K562 (cell line): ENCODE data around the gene ZC3H18. TPM values are rescaled to one million over a fixed set of nuclear protein-coding genes. Genes with fewer than 3 reads are reported as not detected.

Experiments used
- ATAC-seq: fragments of 200-7000 bp; cut with Tn5 transposase; 3 replicates; pipeline ENCODE4 v1.9.1; 2020; ENCODE audit warnings: moderate library complexity
- BruUV-seq: library from RNA; stranded (reverse); fragments of 400-500 nt; replicated peaks from 2 replicates; lab custom pipeline; 2021; lab: Mats Ljungman, UMichigan
- CTCF ChIA-PET: fragments of 300-600 bp; formaldehyde crosslinking; extraction: SDS; loops from one replicate; lab custom pipeline; 2021; ENCODE audit warnings: low intra/inter-chr PET ratio; lab: Yijun Ruan, JAX
- POLR2A ChIA-PET: fragments of 300-600, 350-650 bp; sonication (Branson Sonifier 250); formaldehyde crosslinking; extraction: SDS; loops from one replicate; lab custom pipeline; 2021; ENCODE audit warnings: antibody characterized with exemption, inconsistent platforms; lab: Yijun Ruan, JAX
- DNase-seq, 4 experiments: peaks; one replicate each; pipeline versions ENCODE4 v3.0.0 to v3.0.0-alpha.2; 2011 to 2018; ENCODE audit warnings: low spot score in 3 of 4, mixed read lengths in 3 of 4; ENCODE audit errors: extremely low read depth in 1 of 4
- FAIRE-seq: peaks from 2 replicates; lab custom pipeline; 2011; peaks lifted over from hg19 to GRCh38; lab: Jason Lieb, UNC
- H2AFZ ChIP-seq: 2 replicates; pipeline ENCODE4 v1.6.0; 2011; ENCODE audit warnings: low read depth, low read length, control low read depth, inconsistent platforms
- H3K27ac ChIP-seq: fragments of 200-600 bp; 3 replicates; pipeline ENCODE4 v1.8.0; 2011; ENCODE audit warnings: low read depth, mild to moderate bottlenecking, control low read depth, inconsistent platforms, low read length, moderate library complexity, mixed read lengths; ENCODE audit errors: extremely low read depth
- H3K27me3 ChIP-seq, 2 experiments: fragments of 300-600 bp in 1 of 2; 2 replicates in 1 of 2; 3 replicates in 1 of 2; pipeline versions ENCODE4 v1.6.0 to v1.8.0; 2011; ENCODE audit warnings: inconsistent platforms in 2 of 2, low read length in 2 of 2, mild to moderate bottlenecking in 1 of 2, mixed read lengths in 1 of 2, moderate library complexity in 1 of 2; ENCODE audit not compliant: control insufficient read depth in 2 of 2, insufficient read depth in 2 of 2
- H3K36me3 ChIP-seq: fragments of 300-600 bp; 3 replicates; pipeline ENCODE4 v1.8.0; 2011; ENCODE audit warnings: mild to moderate bottlenecking, low read length, inconsistent platforms; ENCODE audit not compliant: control insufficient read depth, insufficient read depth
- H3K4me1 ChIP-seq, 2 experiments: fragments of 200-600 bp in 1 of 2; replicated peaks in 1 of 2; 2 replicates in 1 of 2; 3 replicates in 1 of 2; pipeline versions ENCODE4 v1.5.1 to v1.8.0; 2011; ENCODE audit warnings: inconsistent platforms in 2 of 2, low read length in 2 of 2, mild to moderate bottlenecking in 1 of 2, mixed read lengths in 1 of 2, moderate library complexity in 1 of 2; ENCODE audit not compliant: control insufficient read depth in 2 of 2, insufficient read depth in 2 of 2
- H3K4me2 ChIP-seq: 2 replicates; pipeline ENCODE4 v1.6.1; 2011; ENCODE audit warnings: low read length, control low read depth, inconsistent platforms, mixed read lengths; ENCODE audit not compliant: insufficient read depth
- H3K4me3 ChIP-seq: fragments of 200-600 bp; sonication (generic), shearing (Covaris generic); 2 replicates; pipeline ENCODE4 v1.5.1; 2016; ENCODE audit warnings: control low read depth, inconsistent platforms
- H3K79me2 ChIP-seq: fragments of 200-600 bp; 3 replicates; pipeline ENCODE4 v1.8.0; 2011; ENCODE audit warnings: low read length, inconsistent platforms; ENCODE audit not compliant: control insufficient read depth, insufficient read depth
- H3K9ac ChIP-seq, 2 experiments: 2 replicates each; pipeline versions ENCODE4 v1.6.0 to v1.6.1; 2011; ENCODE audit warnings: low read depth in 2 of 2, low read length in 2 of 2, control low read depth in 1 of 2, inconsistent platforms in 1 of 2, mild to moderate bottlenecking in 1 of 2, mixed read lengths in 1 of 2; ENCODE audit not compliant: insufficient read depth in 1 of 2
- H3K9me1 ChIP-seq: one replicate; pipeline ENCODE4 v1.6.0; 2011; ENCODE audit warnings: inconsistent platforms, mild to moderate bottlenecking, low read length, moderate library complexity; ENCODE audit not compliant: control insufficient read depth, insufficient read depth
- H3K9me3 ChIP-seq: replicated peaks from 2 replicates; pipeline ENCODE4 v1.5.1; 2011; ENCODE audit warnings: low read depth, low read length, inconsistent platforms; ENCODE audit not compliant: control insufficient read depth, insufficient read depth
- H4K20me1 ChIP-seq: replicated peaks from 2 replicates; pipeline ENCODE4 v1.6.1; 2011; ENCODE audit warnings: low read length, inconsistent platforms, mixed read lengths; ENCODE audit not compliant: control insufficient read depth, insufficient read depth
- BCL6 ChIP-seq: fragments of 250-450 bp; sonication (Bioruptor Pico); IDR thresholded peaks from 2 replicates; pipeline ENCODE4 v1.4.0; 2020
- BMI1 ChIP-seq: fragments of 150-350 bp; IDR thresholded peaks from 2 replicates; pipeline ENCODE4 v1.6.1; 2014; ENCODE audit warnings: low read length
- CHD2 ChIP-seq: IDR thresholded peaks from 2 replicates; pipeline ENCODE4 v1.6.1; 2011; ENCODE audit warnings: low read depth, low read length
- EGR1 ChIP-seq: fragments of 450-650 bp; conservative IDR thresholded peaks from 2 replicates; pipeline ENCODE4 v1.6.1; 2017; ENCODE audit warnings: mild to moderate bottlenecking
- HDAC3 ChIP-seq: fragments of 450-650 bp; IDR thresholded peaks from 2 replicates; pipeline ENCODE4 v1.6.1; 2018; ENCODE audit warnings: borderline replicate concordance, mild to moderate bottlenecking, moderate library complexity; ENCODE audit not compliant: partially characterized antibody
- HIVEP1 ChIP-seq: fragments of 250-450 bp; sonication (Bioruptor Pico); IDR thresholded peaks from 2 replicates; pipeline ENCODE4 v1.4.0; 2020; ENCODE audit warnings: mild to moderate bottlenecking
- HMG20A ChIP-seq: fragments of 450-650 bp; formaldehyde crosslinking; conservative IDR thresholded peaks from 2 replicates; pipeline ENCODE4 v1.4.0; 2020; ENCODE audit warnings: mild to moderate bottlenecking, mixed read lengths
- KLF16 ChIP-seq: IDR thresholded peaks from 2 replicates; pipeline ENCODE4 v1.6.1; 2016; ENCODE audit warnings: antibody characterized with exemption
- MXI1 ChIP-seq: IDR thresholded peaks from 2 replicates; pipeline ENCODE4 v1.6.1; 2011; ENCODE audit warnings: low read depth, mild to moderate bottlenecking, improper control_type of control experiment, low read length
- NCOR1 ChIP-seq: fragments of 450-650 bp; IDR thresholded peaks from 2 replicates; pipeline ENCODE4 v1.6.1; 2016; ENCODE audit warnings: mild to moderate bottlenecking, moderate library complexity
- NKRF ChIP-seq: fragments of 450-650 bp; IDR thresholded peaks from 2 replicates; pipeline ENCODE4 v1.6.1; 2016; ENCODE audit warnings: borderline replicate concordance
- RBM15 ChIP-seq: fragments of 200-400 bp; formaldehyde crosslinking; IDR thresholded peaks from 2 replicates; pipeline ENCODE4 v1.6.1; 2018; ENCODE audit warnings: mild to moderate bottlenecking, low read length, moderate library complexity; ENCODE audit not compliant: insufficient read depth
- RFX1 ChIP-seq: fragments of 450-650 bp; IDR thresholded peaks from 2 replicates; pipeline ENCODE4 v1.6.1; 2016; ENCODE audit warnings: mild to moderate bottlenecking, moderate library complexity
- SOX6 ChIP-seq: fragments of 450-650 bp; IDR thresholded peaks from 2 replicates; pipeline ENCODE4 v1.6.1; 2014; ENCODE audit warnings: mild to moderate bottlenecking
- ZC3H8 ChIP-seq: fragments of 450-650 bp; IDR thresholded peaks from 2 replicates; pipeline ENCODE4 v1.6.1; 2017
- ZEB2 ChIP-seq: fragments of 450-650 bp; IDR thresholded peaks from 2 replicates; pipeline ENCODE4 v1.6.1; 2016
- ZNF384 ChIP-seq: IDR thresholded peaks from 2 replicates; pipeline ENCODE4 v1.6.1; 2012; ENCODE audit warnings: low read depth, low read length, improper control_type of control experiment
- ZNF584 ChIP-seq: fragments of 200-800 bp; sonication (Bioruptor generic); IDR thresholded peaks from 2 replicates; pipeline ENCODE4 v1.6.1; 2016; ENCODE audit warnings: low read depth, mild to moderate bottlenecking, missing genetic modification characterization, missing compliant biosample characterization
- WGBS: fragments of 100-300 bp; shearing (Covaris generic); methylation state at CpG from one replicate; pipeline ENCODE4 v1.1.6; 2016; ENCODE audit warnings: low coverage, mixed read lengths; ENCODE audit not compliant: insufficient coverage; ENCODE audit errors: missing lambda C conversion rate; 5-methylcytosine and 5-hydroxymethylcytosine counted together
- in situ Hi-C: fragments of 300-500 bp; cut with MboI; formaldehyde crosslinking; loops from 4 replicates; pipeline ENCODE4 v1.15.0; 2018; ENCODE audit warnings: inconsistent platforms, mixed read lengths
- intact Hi-C: fragments of 100-400 bp; cut with micrococcal nuclease; formaldehyde crosslinking; loops from 2 replicates; pipeline ENCODE4 v1.14.2; 2022
- polyA plus RNA-seq, 8 experiments: library from polyadenylated mRNA; depleted of rRNA in 4 of 8; stranded (reverse) in 5 of 8; unstranded in 3 of 8; fragments of >200 nt; fragmentation: Nextera tagmentation in 2 of 8; fragmentation: Illumina TruSeq in 1 of 8; extraction: Ambion mirVana in 2 of 8; extraction: Trizol in 1 of 8; gene quantifications; 2 replicates each; pipeline versions ENCODE4 v1.2.1 to v1.2.3, GENCODE V29; 2011 to 2014; ENCODE audit warnings: inconsistent platforms in 1 of 8, missing spikeins in 1 of 8
- total RNA-seq, 7 experiments: library from RNA; depleted of rRNA in 6 of 7; stranded (reverse); fragments of >200 nt in 6 of 7; fragmentation: Illumina TruSeq in 2 of 7; extraction: Trizol in 2 of 7; gene quantifications; 2 replicates each; pipeline versions ENCODE4 v1.2.1 to v1.2.3, GENCODE V29; 2011 to 2021; ENCODE audit warnings: low replicate concordance in 1 of 7
- TF ChIP-seq, protein P1 (sequence below): sonication (generic); formaldehyde crosslinking; IDR thresholded peaks from 2 replicates; pipeline ENCODE4 v1.9.0; 2022; ENCODE audit warnings: mild to moderate bottlenecking, missing genetic modification reagents
- TF ChIP-seq, protein P2 (sequence below): fragments of 450-650 bp; IDR thresholded peaks from 2 replicates; pipeline ENCODE4 v1.6.1; 2016

Gene ZC3H18
- total and polyA plus RNA-seq, 9 of the 15 experiments (the other 6 are each of a cell fraction or from before 2014, with no cell fraction given), result 1.7 to 88.7 (median 26.9) TPM

- no peak overlapping the region for H3K27ac ChIP-seq
- FAIRE-seq, result no peak
- H3K4me3 ChIP-seq, result no peak overlapping the region
- BruUV-seq, result no TSS peak
- DNase-seq, result peak in 1 of 4 experiments; percentile 73
- H3K27me3 ChIP-seq, result no peaks in the 10 kb centered on the region
- peak overlapping the region; percentile 20 for H3K4me2 ChIP-seq
- peaks cover 13 to 33% of the 10 kb centered on the region in 2 experiments; a peak in 4 of 5 replicates for H3K4me1 ChIP-seq
- H3K9me3 ChIP-seq, result no peaks in the 10 kb centered on the region
- CTCF ChIA-PET, result interaction anchor here (0.8 kb wide), 1 partner anchor 124 kb away, joined by 4 read pairs; no protein-coding TSS in a partner anchor
- intact Hi-C loops, result no loop called here
- peak overlapping the region in 1 of 2 experiments; percentile 27; a peak in 1 of 4 replicates for H3K9ac ChIP-seq
- H2AFZ ChIP-seq, result no peak overlapping the region
- WGBS, result 15% methylated on average over 6 of the region's 6 CpGs
- H3K79me2 ChIP-seq, result peaks cover 18% of the 10 kb centered on the region
- POLR2A ChIA-PET, result no interaction called here
- H3K36me3 ChIP-seq, result no peaks in the 10 kb centered on the region
- H3K9me1 ChIP-seq, result peaks cover 1% of the 10 kb centered on the region
- TF ChIP-seq, protein P1, sequence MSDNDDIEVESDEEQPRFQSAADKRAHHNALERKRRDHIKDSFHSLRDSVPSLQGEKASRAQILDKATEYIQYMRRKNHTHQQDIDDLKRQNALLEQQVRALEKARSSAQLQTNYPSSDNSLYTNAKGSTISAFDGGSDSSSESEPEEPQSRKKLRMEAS (CRISPR knock-in tag), result 0 out of 2 replicates have a peak, but pooled peaks have one; percentile 19
- TF ChIP-seq ZNF384 (peak; percentile 41; the same call in 1 of the 2 replicates), HIVEP1 (CRISPR knock-in tag) (no peak), CHD2 (no peak), BMI1 (peak; percentile 66), EGR1 (peak; percentile 91), RBM15 (no peak), ZC3H8 (no peak), NKRF (no peak), ZEB2 (no peak), HMG20A (CRISPR knock-in tag) (no peak), RFX1 (peak; percentile 94), ZNF584 (no peak), BCL6 (CRISPR knock-in tag) (no peak), NCOR1 (no peak), HDAC3 (no peak), SOX6 (no peak), KLF16 (no peak), MXI1 (peak; percentile 77; the same call in 1 of the 2 replicates)
- TF ChIP-seq, protein P2, sequence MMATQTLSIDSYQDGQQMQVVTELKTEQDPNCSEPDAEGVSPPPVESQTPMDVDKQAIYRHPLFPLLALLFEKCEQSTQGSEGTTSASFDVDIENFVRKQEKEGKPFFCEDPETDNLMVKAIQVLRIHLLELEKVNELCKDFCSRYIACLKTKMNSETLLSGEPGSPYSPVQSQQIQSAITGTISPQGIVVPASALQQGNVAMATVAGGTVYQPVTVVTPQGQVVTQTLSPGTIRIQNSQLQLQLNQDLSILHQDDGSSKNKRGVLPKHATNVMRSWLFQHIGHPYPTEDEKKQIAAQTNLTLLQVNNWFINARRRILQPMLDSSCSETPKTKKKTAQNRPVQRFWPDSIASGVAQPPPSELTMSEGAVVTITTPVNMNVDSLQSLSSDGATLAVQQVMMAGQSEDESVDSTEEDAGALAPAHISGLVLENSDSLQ, result peak; percentile 83
- in situ Hi-C loops, result no loop called here
- peaks cover 7% of the 10 kb centered on the region; the same call in 1 of the 2 replicates for H4K20me1 ChIP-seq
- no peak for ATAC-seq
These were observed 4.0 kb upstream of the ZC3H18 start for GRCh38 chr16:88566158-88566557.
